ENCODE data around the gene ALOX5. TPM values are rescaled to one million over a fixed set of nuclear protein-coding genes. Genes with fewer than 3 reads are reported as not detected.
"Not testable (repeated sequence)": the region's sequence is repeated elsewhere in the genome, so short reads cannot be mapped to it uniquely, and the experiment has no call there.

Gene ALOX5
- total RNA-seq, 1 donor from 2014 or later: not detected

GRCh38 chr10:45461034-45461433 is 87.0 kb downstream of the ALOX5 start:
- DNase-seq (ENCODE audit: extremely low read depth, low read depth, low spot score): no peak

- no peak for DNase-seq (ENCODE audit: extremely low read depth, low read depth, low spot score)
Measured at GRCh38 chr10:45463244-45464116, 89.5 kb downstream of the ALOX5 start.

- peak; percentile 27 for DNase-seq (ENCODE audit: extremely low read depth, low read depth, low spot score)
Measured at GRCh38 chr10:45464958-45465567, 91.0 kb downstream of the ALOX5 start.

- DNase-seq (ENCODE audit: extremely low read depth, low read depth, low spot score): no peak
Measured at GRCh38 chr10:45466784-45467183, 92.8 kb downstream of the ALOX5 start.

- DNase-seq (ENCODE audit: extremely low read depth, low read depth, low spot score): no peak
Measured at GRCh38 chr10:45468079-45468478, 94.1 kb downstream of the ALOX5 start.

- peak; percentile 50 for DNase-seq (ENCODE audit: extremely low read depth, low read depth, low spot score)
Measured at GRCh38 chr10:45470098-45471012, 96.3 kb downstream of the ALOX5 start.

- DNase-seq (ENCODE audit: extremely low read depth, low read depth, low spot score): no peak
Measured at GRCh38 chr10:45471059-45471458, 97.0 kb downstream of the ALOX5 start.

GRCh38 chr10:45471531-45472310 is 97.7 kb downstream of the ALOX5 start:
- no peak for DNase-seq (ENCODE audit: extremely low read depth, low read depth, low spot score)

- no peak for DNase-seq (ENCODE audit: extremely low read depth, low read depth, low spot score)
Measured at GRCh38 chr10:45473126-45473525, 99.1 kb downstream of the ALOX5 start.

GRCh38 chr10:45476559-45476958 is 102.5 kb downstream of the ALOX5 start:
- DNase-seq (ENCODE audit: extremely low read depth, low read depth, low spot score): no peak

- no peak for DNase-seq (ENCODE audit: extremely low read depth, low read depth, low spot score)
Measured at GRCh38 chr10:45480294-45480693, 106.3 kb downstream of the ALOX5 start.

GRCh38 chr10:45481100-45481499 is 107.1 kb downstream of the ALOX5 start:
- not testable (repeated sequence) for DNase-seq (ENCODE audit: extremely low read depth, low read depth, low spot score)

- DNase-seq (ENCODE audit: extremely low read depth, low read depth, low spot score): no peak
Measured at GRCh38 chr10:45483002-45483401, 109.0 kb downstream of the ALOX5 start.

- no peak for DNase-seq (ENCODE audit: extremely low read depth, low read depth, low spot score)
Measured at GRCh38 chr10:45487735-45488134, 113.7 kb downstream of the ALOX5 start.

- DNase-seq (ENCODE audit: extremely low read depth, low read depth, low spot score): no peak
Measured at GRCh38 chr10:45488365-45488764, 114.3 kb downstream of the ALOX5 start.

- DNase-seq (ENCODE audit: extremely low read depth, low read depth, low spot score): no peak
Measured at GRCh38 chr10:45490277-45490676, 116.3 kb downstream of the ALOX5 start.

- no peak for DNase-seq (ENCODE audit: extremely low read depth, low read depth, low spot score)
Measured at GRCh38 chr10:45491061-45491460, 117.0 kb downstream of the ALOX5 start.

Measured in glomerular endothelial cell (primary cell).